Neural progenitor cell (in vitro differentiated cells): ENCODE results near the gene GAS2L1. TPM values are rescaled to one million over a fixed set of nuclear protein-coding genes. Genes with fewer than 3 reads are reported as not detected.

Experiments
- DNase-seq: peaks from one replicate; pipeline ENCODE4 v3.0.0-alpha.2; 2016; ENCODE audit warnings: low spot score
- H2AFZ ChIP-seq: fragments of 200-600 bp; sonication (generic); replicated peaks from 2 replicates; pipeline ENCODE4 v1.6.1; 2016; ENCODE audit warnings: antibody characterized with exemption
- H3F3A ChIP-seq: fragments of 200-600 bp; sonication (generic); 2 replicates; pipeline ENCODE4 v1.6.1; 2016; ENCODE audit warnings: antibody characterized with exemption, low read depth
- H3K27ac ChIP-seq: fragments of 200-600 bp; sonication (generic); 2 replicates; pipeline ENCODE4 v1.5.1; 2016; ENCODE audit warnings: mild to moderate bottlenecking
- H3K27me3 ChIP-seq: fragments of 200-600 bp; sonication (generic); 2 replicates; pipeline ENCODE4 v1.6.1; 2016; ENCODE audit warnings: mild to moderate bottlenecking, moderate library complexity
- H3K36me3 ChIP-seq: fragments of 200-600 bp; sonication (generic); 2 replicates; pipeline ENCODE4 v1.5.1; 2016
- H3K4me1 ChIP-seq: fragments of 200-600 bp; sonication (generic); 2 replicates; pipeline ENCODE4 v1.6.1; 2016; ENCODE audit warnings: mixed run types
- H3K4me2 ChIP-seq: fragments of 200-600 bp; sonication (generic); 2 replicates; pipeline ENCODE4 v1.6.1; 2016
- H3K4me3 ChIP-seq: fragments of 200-600 bp; sonication (generic); 2 replicates; pipeline ENCODE4 v1.5.1; 2016
- H3K79me2 ChIP-seq: fragments of 200-600 bp; sonication (generic); 2 replicates; pipeline ENCODE4 v1.6.1; 2016; ENCODE audit warnings: low read depth
- H3K9ac ChIP-seq: fragments of 200-600 bp; sonication (generic); 2 replicates; pipeline ENCODE4 v1.6.1; 2016
- H3K9me3 ChIP-seq: fragments of 200-600 bp; sonication (generic); 2 replicates; pipeline ENCODE4 v1.5.1; 2016; ENCODE audit warnings: low read depth
- H4K20me1 ChIP-seq: fragments of 200-600 bp; sonication (generic); 2 replicates; pipeline ENCODE4 v1.6.1; 2016; ENCODE audit warnings: low read depth
- H3K27ac Mint-ChIP-seq: 3 replicates; pipeline ENCODE4 v1.8.0; 2021; ENCODE audit warnings: mixed read lengths
- H3K27me3 Mint-ChIP-seq: 2 replicates; pipeline ENCODE4 v1.8.0; 2022; ENCODE audit warnings: low read depth, mild to moderate bottlenecking, inconsistent platforms, moderate library complexity, mixed read lengths; ENCODE audit not compliant: insufficient read depth
- H3K36me3 Mint-ChIP-seq: 3 replicates; pipeline ENCODE4 v1.8.0; 2021; ENCODE audit warnings: mixed read lengths
- H3K4me1 Mint-ChIP-seq: 3 replicates; pipeline ENCODE4 v1.8.0; 2021; ENCODE audit warnings: mixed read lengths
- H3K4me3 Mint-ChIP-seq: 3 replicates; pipeline ENCODE4 v1.8.0; 2021; ENCODE audit warnings: mild to moderate bottlenecking, moderate library complexity, mixed read lengths
- H3K9me3 Mint-ChIP-seq: 3 replicates; pipeline ENCODE4 v1.8.0; 2020; ENCODE audit warnings: mixed read lengths
- EZH2 ChIP-seq: fragments of 200-600 bp; sonication (generic); IDR thresholded peaks from 2 replicates; pipeline ENCODE4 v1.6.1; 2017; ENCODE audit warnings: antibody characterized with exemption, mild to moderate bottlenecking, moderate library complexity
- EZH2phosphoT487 ChIP-seq: fragments of 200-600 bp; sonication (generic); IDR thresholded peaks from 2 replicates; pipeline ENCODE4 v1.6.1; 2017; ENCODE audit warnings: antibody characterized with exemption
- total RNA-seq: library from RNA; depleted of rRNA; stranded (reverse); fragments of >200 nt; gene quantifications from 2 replicates; pipeline ENCODE4 v1.2.3, GENCODE V29; 2015; ENCODE audit warnings: low replicate concordance
- TF ChIP-seq, protein P1 (sequence below): fragments of 200-600 bp; sonication (generic); IDR thresholded peaks from 2 replicates; pipeline ENCODE4 v1.5.1; 2017; ENCODE audit warnings: antibody characterized with exemption, mild to moderate bottlenecking

GAS2L1 gene
- total RNA-seq, 1 donor from 2014 or later: 0.95 TPM

DNA sequence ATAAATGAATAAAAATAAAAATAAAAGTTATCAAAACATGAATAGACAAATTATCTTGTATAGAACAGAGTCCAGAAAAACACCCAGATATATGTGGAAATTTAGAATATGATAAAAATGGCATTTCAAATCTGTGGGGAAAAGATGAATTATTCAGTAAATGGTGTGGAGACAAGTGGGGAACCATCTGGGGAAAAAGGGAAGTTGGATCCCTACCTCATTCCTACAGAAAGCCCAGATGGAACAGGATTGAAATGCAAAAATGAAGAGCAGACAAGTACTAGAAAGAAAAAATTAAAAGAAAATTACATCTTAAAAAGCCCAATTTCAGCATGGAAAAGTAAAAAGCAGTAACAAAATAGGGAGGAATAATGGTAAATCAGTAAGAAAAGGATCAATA, 17.2 kb downstream of the GAS2L1 start:
- Histone ChIP-seq H3K4me2 (no peak overlapping the region), H3K36me3 (no peaks in the 10 kb centered on the region), H3K9ac (no peak overlapping the region), H3K27ac (no peak overlapping the region), H3K27me3 (no peaks in the 10 kb centered on the region), H3K9me3 (no peaks in the 10 kb centered on the region), H3K4me1 (no peaks in the 10 kb centered on the region), H3K4me3 (no peak overlapping the region), H3F3A (peaks cover 5% of the 10 kb centered on the region), H2AFZ (no peak overlapping the region), H4K20me1 (no peaks in the 10 kb centered on the region), H3K79me2 (no peaks in the 10 kb centered on the region)
- TF ChIP-seq, protein P1, sequence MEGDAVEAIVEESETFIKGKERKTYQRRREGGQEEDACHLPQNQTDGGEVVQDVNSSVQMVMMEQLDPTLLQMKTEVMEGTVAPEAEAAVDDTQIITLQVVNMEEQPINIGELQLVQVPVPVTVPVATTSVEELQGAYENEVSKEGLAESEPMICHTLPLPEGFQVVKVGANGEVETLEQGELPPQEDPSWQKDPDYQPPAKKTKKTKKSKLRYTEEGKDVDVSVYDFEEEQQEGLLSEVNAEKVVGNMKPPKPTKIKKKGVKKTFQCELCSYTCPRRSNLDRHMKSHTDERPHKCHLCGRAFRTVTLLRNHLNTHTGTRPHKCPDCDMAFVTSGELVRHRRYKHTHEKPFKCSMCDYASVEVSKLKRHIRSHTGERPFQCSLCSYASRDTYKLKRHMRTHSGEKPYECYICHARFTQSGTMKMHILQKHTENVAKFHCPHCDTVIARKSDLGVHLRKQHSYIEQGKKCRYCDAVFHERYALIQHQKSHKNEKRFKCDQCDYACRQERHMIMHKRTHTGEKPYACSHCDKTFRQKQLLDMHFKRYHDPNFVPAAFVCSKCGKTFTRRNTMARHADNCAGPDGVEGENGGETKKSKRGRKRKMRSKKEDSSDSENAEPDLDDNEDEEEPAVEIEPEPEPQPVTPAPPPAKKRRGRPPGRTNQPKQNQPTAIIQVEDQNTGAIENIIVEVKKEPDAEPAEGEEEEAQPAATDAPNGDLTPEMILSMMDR: no peak
- TF ChIP-seq EZH2 (no peak), EZH2phosphoT487 (no peak)
- H3K4me3 Mint-ChIP-seq: no peak overlapping the region
- H3K27ac Mint-ChIP-seq: no peak overlapping the region
- no peaks in the 10 kb centered on the region for H3K27me3 Mint-ChIP-seq
- DNase-seq: no peak
- no peaks in the 10 kb centered on the region for H3K4me1 Mint-ChIP-seq
- H3K9me3 Mint-ChIP-seq: no peaks in the 10 kb centered on the region
- H3K36me3 Mint-ChIP-seq: peaks cover 4% of the 10 kb centered on the region

DNA sequence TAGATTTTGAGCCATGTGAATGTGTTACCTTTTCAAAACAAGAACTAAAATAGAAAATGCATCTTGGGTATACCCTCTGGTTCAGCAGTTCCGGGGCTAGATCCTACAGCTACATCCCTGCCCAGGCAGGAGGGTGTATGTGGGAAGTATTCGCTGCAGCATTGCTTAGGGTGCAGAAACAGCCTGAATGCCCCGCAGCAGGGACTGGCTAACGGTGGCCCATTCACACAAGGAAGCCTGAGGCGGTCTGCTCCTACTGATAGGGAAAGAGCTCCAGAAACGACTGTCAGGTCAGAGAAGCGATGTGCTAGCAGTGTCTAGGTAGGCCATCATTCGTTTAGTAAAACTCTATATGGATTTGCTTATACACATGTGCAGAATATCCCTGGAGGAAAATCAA, 18.9 kb downstream of the GAS2L1 start:
- H3K27ac ChIP-seq: no peak overlapping the region

DNA sequence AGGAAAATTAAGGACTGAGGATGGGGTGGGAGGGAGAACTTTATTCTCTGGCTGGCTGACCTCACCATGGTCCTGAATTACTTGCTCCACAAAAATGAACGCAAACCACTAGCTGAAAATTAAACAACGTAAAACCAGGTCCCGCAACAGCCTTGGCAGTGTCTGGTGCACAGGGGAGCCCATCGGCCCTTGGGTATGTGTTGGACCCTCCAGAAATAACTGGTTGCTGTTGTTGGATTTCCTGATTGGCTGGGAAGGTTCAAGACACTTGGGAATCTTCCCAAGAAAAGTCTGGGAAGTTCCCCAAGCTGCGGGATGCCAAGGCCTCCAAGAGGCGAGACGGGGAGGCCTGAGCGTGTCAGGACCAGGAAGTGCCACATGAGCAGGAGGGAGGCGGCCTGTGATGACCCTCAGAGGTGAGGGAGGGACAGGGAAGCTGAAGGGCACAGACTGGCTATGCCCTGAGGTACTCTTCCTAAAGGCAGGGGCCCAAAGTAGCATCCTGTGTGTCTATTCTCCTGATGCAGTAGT, 19.4 kb downstream of the GAS2L1 start:
- no peak overlapping the region for H3K27ac ChIP-seq

More for the DNA sequence above, 18.9 kb downstream of the GAS2L1 start:
- Histone ChIP-seq H3K9me3 (no peaks in the 10 kb centered on the region), H3K27me3 (no peaks in the 10 kb centered on the region), H3K4me2 (no peak overlapping the region), H3K9ac (no peak overlapping the region), H2AFZ (no peak overlapping the region), H3K4me3 (no peak overlapping the region), H3F3A (peaks cover 5% of the 10 kb centered on the region), H3K4me1 (no peaks in the 10 kb centered on the region), H3K79me2 (no peaks in the 10 kb centered on the region), H4K20me1 (no peaks in the 10 kb centered on the region), H3K36me3 (no peaks in the 10 kb centered on the region)
- peaks cover 7% of the 10 kb centered on the region for H3K36me3 Mint-ChIP-seq
- TF ChIP-seq, protein P1: no peak
- TF ChIP-seq EZH2phosphoT487: no peak
- TF ChIP-seq EZH2: no peak
- H3K4me1 Mint-ChIP-seq: no peaks in the 10 kb centered on the region
- H3K27ac Mint-ChIP-seq: peak overlapping the region; percentile 29
- DNase-seq: no peak
- no peak overlapping the region for H3K4me3 Mint-ChIP-seq
- H3K27me3 Mint-ChIP-seq: no peaks in the 10 kb centered on the region
- no peaks in the 10 kb centered on the region for H3K9me3 Mint-ChIP-seq

More for the DNA sequence above, 19.4 kb downstream of the GAS2L1 start:
- peaks cover under 1% of the 10 kb centered on the region for H3K4me1 Mint-ChIP-seq
- no peak overlapping the region for H3K27ac Mint-ChIP-seq
- peaks cover 7% of the 10 kb centered on the region for H3K36me3 Mint-ChIP-seq
- no peak for DNase-seq
- H3K27me3 Mint-ChIP-seq: no peaks in the 10 kb centered on the region
- Histone ChIP-seq H3K4me2 (no peak overlapping the region), H3K9ac (no peak overlapping the region), H2AFZ (no peak overlapping the region), H4K20me1 (no peaks in the 10 kb centered on the region), H3K79me2 (no peaks in the 10 kb centered on the region), H3K36me3 (no peaks in the 10 kb centered on the region), H3F3A (peaks cover 3% of the 10 kb centered on the region), H3K4me1 (no peaks in the 10 kb centered on the region), H3K9me3 (no peaks in the 10 kb centered on the region), H3K4me3 (no peak overlapping the region), H3K27me3 (no peaks in the 10 kb centered on the region)
- TF ChIP-seq EZH2 (no peak), EZH2phosphoT487 (no peak)
- TF ChIP-seq, protein P1: no peak
- H3K4me3 Mint-ChIP-seq: no peak overlapping the region
- H3K9me3 Mint-ChIP-seq: no peaks in the 10 kb centered on the region
